Keratinocyte (primary cell): ENCODE data around the gene DPYSL4. TPM values are rescaled to one million over a fixed set of nuclear protein-coding genes. Genes with fewer than 3 reads are reported as not detected.

Source experiments
- DNase-seq: peaks from one replicate; pipeline ENCODE4 v3.0.0-alpha.2; 2011; ENCODE audit warnings: low read depth, missing footprints, low spot score
- FAIRE-seq: peaks from 2 replicates; lab custom pipeline; 2011; peaks lifted over from hg19 to GRCh38; lab: Jason Lieb, UNC
- H2AFZ ChIP-seq: 2 replicates; pipeline ENCODE4 v1.6.0; 2012; ENCODE audit warnings: low read length, control low read depth, inconsistent platforms; ENCODE audit not compliant: control insufficient read depth
- H3K27ac ChIP-seq: 2 replicates; pipeline ENCODE4 v1.5.1; 2011; ENCODE audit warnings: low read length; ENCODE audit not compliant: control insufficient read depth, insufficient read depth
- H3K27me3 ChIP-seq: 3 replicates; pipeline ENCODE4 v1.6.0; 2011; ENCODE audit warnings: low read length; ENCODE audit not compliant: control insufficient read depth, insufficient read depth; ENCODE audit errors: extremely low read depth
- H3K36me3 ChIP-seq, 2 experiments: 2 replicates in 1 of 2; 3 replicates in 1 of 2; pipeline ENCODE4 v1.5.1; 2011; ENCODE audit warnings: low read length in 2 of 2, mild to moderate bottlenecking in 1 of 2; ENCODE audit not compliant: control insufficient read depth in 2 of 2, insufficient read depth in 2 of 2; ENCODE audit errors: extremely low read depth in 1 of 2
- H3K4me1 ChIP-seq: 3 replicates; pipeline ENCODE4 v1.5.1; 2011; ENCODE audit warnings: low read length; ENCODE audit not compliant: control insufficient read depth, insufficient read depth; ENCODE audit errors: extremely low read depth
- H3K4me2 ChIP-seq: 3 replicates; pipeline ENCODE4 v1.6.0; 2011; ENCODE audit warnings: low read depth, low read length; ENCODE audit not compliant: control insufficient read depth, insufficient read depth; ENCODE audit errors: extremely low read depth
- H3K4me3 ChIP-seq, 3 experiments: fragments of 200-600 bp in 1 of 3; sonication (generic) in 1 of 3; 2 replicates in 2 of 3; 3 replicates in 1 of 3; pipeline ENCODE4 v1.5.1; 2011 to 2016; ENCODE audit warnings: low read length in 3 of 3, mild to moderate bottlenecking in 3 of 3, control low read depth in 2 of 3, inconsistent platforms in 1 of 3, low read depth in 1 of 3, mixed read lengths in 1 of 3, mixed run types in 1 of 3, moderate library complexity in 1 of 3; ENCODE audit not compliant: control insufficient read depth in 2 of 3, insufficient read depth in 2 of 3; ENCODE audit errors: extremely low read depth in 1 of 3
- H3K79me2 ChIP-seq: 2 replicates; pipeline ENCODE4 v1.6.0; 2012; ENCODE audit warnings: low read length; ENCODE audit not compliant: control insufficient read depth, insufficient read depth
- H3K9ac ChIP-seq: 3 replicates; pipeline ENCODE4 v1.6.0; 2011; ENCODE audit warnings: low read length; ENCODE audit not compliant: control insufficient read depth, insufficient read depth; ENCODE audit errors: extremely low read depth
- H3K9me1 ChIP-seq: 3 replicates; pipeline ENCODE4 v1.6.0; 2011; ENCODE audit warnings: low read length; ENCODE audit not compliant: control insufficient read depth, insufficient read depth; ENCODE audit errors: extremely low read depth
- H3K9me3 ChIP-seq: 2 replicates; pipeline ENCODE4 v1.5.1; 2012; ENCODE audit warnings: low read depth, low read length; ENCODE audit not compliant: control insufficient read depth
- H4K20me1 ChIP-seq: 3 replicates; pipeline ENCODE4 v1.6.0; 2011; ENCODE audit warnings: low read length; ENCODE audit not compliant: control insufficient read depth, insufficient read depth; ENCODE audit errors: extremely low read depth
- EZH2 ChIP-seq: IDR thresholded peaks from one replicate; pipeline ENCODE4 v1.6.1; 2012; ENCODE audit warnings: inconsistent platforms, mild to moderate bottlenecking, low read length, moderate library complexity
- dilution Hi-C: fragments of 300-500 bp; cut with MboI; formaldehyde crosslinking; loops from one replicate; pipeline ENCODE4 v1.7.0; 2020; ENCODE audit warnings: low sequenced_read_pairs; ENCODE audit not compliant: extremely low pct_ligation_motif_present
- polyA plus RNA-seq, 5 experiments: library from polyadenylated mRNA; depleted of rRNA in 3 of 5; stranded (reverse) in 3 of 5; stranded (forward) in 1 of 5; unstranded in 1 of 5; fragments of >200 nt; gene quantifications; 1 replicate in 1 of 5; 2 replicates in 3 of 5; 3 replicates in 1 of 5; pipeline versions ENCODE4 v1.2.1 to v1.2.3, GENCODE V29; 2011 to 2012; ENCODE audit warnings: missing spikeins in 2 of 5, low read depth in 1 of 5, low replicate concordance in 1 of 5
- TF ChIP-seq, protein P1 (sequence below), 3 experiments: IDR thresholded peaks in 1 of 3; conservative IDR thresholded peaks in 1 of 3; optimal IDR thresholded peaks in 1 of 3; 2 replicates in 2 of 3; 3 replicates in 1 of 3; pipeline versions ENCODE3 to v1.5.1; 2011; ENCODE audit warnings: low read length in 3 of 3, mild to moderate bottlenecking in 3 of 3, moderate library complexity in 2 of 3, control low read depth in 1 of 3, inconsistent platforms in 1 of 3; ENCODE audit not compliant: insufficient read depth in 2 of 3; ENCODE audit errors: extremely low read depth in 1 of 3

Gene DPYSL4
- polyA plus RNA-seq, 1 donor (not counting 4 experiments of a cell fraction or from before 2014, with no cell fraction given), result 7.4 TPM

GRCh38 chr10:132227851-132228390 is 41.2 kb downstream of the DPYSL4 start:
- no peaks in the 10 kb centered on the region for H3K4me1 ChIP-seq
- no peaks in the 10 kb centered on the region for H3K36me3 ChIP-seq
- no peak overlapping the region for H2AFZ ChIP-seq
- H3K4me2 ChIP-seq, result no peak overlapping the region
- H3K27me3 ChIP-seq, result no peaks in the 10 kb centered on the region
- H3K9me3 ChIP-seq, result no peaks in the 10 kb centered on the region
- no peaks in the 10 kb centered on the region for H4K20me1 ChIP-seq
- DNase-seq (no peak), FAIRE-seq (no peak)
- no peaks in the 10 kb centered on the region for H3K79me2 ChIP-seq
- dilution Hi-C loops, result no loop called here
- H3K27ac ChIP-seq, result no peak overlapping the region
- TF ChIP-seq EZH2, result no peak
- TF ChIP-seq, protein P1, sequence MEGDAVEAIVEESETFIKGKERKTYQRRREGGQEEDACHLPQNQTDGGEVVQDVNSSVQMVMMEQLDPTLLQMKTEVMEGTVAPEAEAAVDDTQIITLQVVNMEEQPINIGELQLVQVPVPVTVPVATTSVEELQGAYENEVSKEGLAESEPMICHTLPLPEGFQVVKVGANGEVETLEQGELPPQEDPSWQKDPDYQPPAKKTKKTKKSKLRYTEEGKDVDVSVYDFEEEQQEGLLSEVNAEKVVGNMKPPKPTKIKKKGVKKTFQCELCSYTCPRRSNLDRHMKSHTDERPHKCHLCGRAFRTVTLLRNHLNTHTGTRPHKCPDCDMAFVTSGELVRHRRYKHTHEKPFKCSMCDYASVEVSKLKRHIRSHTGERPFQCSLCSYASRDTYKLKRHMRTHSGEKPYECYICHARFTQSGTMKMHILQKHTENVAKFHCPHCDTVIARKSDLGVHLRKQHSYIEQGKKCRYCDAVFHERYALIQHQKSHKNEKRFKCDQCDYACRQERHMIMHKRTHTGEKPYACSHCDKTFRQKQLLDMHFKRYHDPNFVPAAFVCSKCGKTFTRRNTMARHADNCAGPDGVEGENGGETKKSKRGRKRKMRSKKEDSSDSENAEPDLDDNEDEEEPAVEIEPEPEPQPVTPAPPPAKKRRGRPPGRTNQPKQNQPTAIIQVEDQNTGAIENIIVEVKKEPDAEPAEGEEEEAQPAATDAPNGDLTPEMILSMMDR (optimal IDR thresholded peaks at IDR 0.05 in 1 of 3, IDR thresholded peaks at IDR 0.05 in 1 of 3, conservative IDR thresholded peaks at IDR 0.05 in 1 of 3; ENCODE audit: extremely low read depth in 1 of 3, insufficient read depth in 2 of 3, low read length in 3 of 3), result no peak
- H3K4me3 ChIP-seq, result no peak overlapping the region
- H3K9me1 ChIP-seq, result no peaks in the 10 kb centered on the region
- no peak overlapping the region for H3K9ac ChIP-seq

- Histone ChIP-seq H3K36me3 (no peaks in the 10 kb centered on the region), H3K27ac (no peak overlapping the region), H3K9me3 (no peaks in the 10 kb centered on the region), H3K9me1 (no peaks in the 10 kb centered on the region), H3K9ac (no peak overlapping the region), H2AFZ (no peak overlapping the region), H3K79me2 (no peaks in the 10 kb centered on the region), H3K4me2 (no peak overlapping the region), H4K20me1 (no peaks in the 10 kb centered on the region), H3K27me3 (no peaks in the 10 kb centered on the region), H3K4me1 (no peaks in the 10 kb centered on the region), H3K4me3 (no peak overlapping the region)
- no peak for FAIRE-seq
- dilution Hi-C loops, result no loop called here
- DNase-seq, result no peak
- TF ChIP-seq, protein P1 (optimal IDR thresholded peaks at IDR 0.05 in 1 of 3, IDR thresholded peaks at IDR 0.05 in 1 of 3, conservative IDR thresholded peaks at IDR 0.05 in 1 of 3; ENCODE audit: extremely low read depth in 1 of 3, insufficient read depth in 2 of 3, low read length in 3 of 3), result no peak
- no peak for TF ChIP-seq EZH2
Observed at GRCh38 chr10:132228616-132229015, 41.9 kb downstream of the DPYSL4 start.
